Measurements from ENCODE around the gene TXNDC2.

TXNDC2 gene

DNA sequence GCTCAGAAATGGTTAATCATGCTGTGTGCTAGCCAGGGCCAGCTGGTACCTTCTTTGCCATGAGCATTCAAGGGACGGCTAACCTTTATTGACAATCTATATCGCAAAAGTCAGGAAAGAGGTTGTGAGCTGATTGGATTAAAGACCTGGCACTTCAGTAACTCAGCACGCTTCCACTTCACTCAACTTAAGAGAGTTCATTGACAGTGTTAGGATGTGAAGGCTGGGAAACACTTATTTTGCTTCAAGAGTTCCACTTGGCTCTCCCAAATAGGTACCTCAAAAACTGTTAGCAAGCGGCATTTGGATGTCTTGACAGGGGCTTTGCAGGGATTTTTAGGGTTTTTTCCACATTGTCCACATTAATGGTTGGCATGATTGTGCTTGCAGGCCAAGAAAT, 25.1 kb upstream of the TXNDC2 start:
- no peak for DNase-seq (ENCODE audit: low spot score)

- no peak for DNase-seq (ENCODE audit: low spot score)
Measured at GRCh38 chr18:9861157-9861556, 24.6 kb upstream of the TXNDC2 start.

DNA sequence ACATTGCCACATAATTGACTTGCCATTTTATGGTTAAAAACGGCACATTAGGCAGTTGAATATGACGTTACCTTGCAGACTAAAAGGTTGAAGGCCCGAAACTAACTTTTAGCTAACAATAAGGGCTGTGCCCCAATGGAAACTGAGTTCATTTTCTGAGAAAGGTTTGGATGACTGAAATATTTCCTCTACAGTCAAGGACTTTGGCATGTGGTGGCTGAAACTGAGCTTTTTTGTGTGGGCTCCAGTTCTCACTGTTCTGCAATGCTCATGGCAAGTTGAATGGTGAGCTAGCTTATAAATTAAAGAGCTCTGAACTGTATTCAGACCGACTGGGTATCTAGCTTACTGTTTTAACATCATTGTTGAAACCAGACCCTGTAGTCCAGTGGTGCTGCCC, 23.8 kb upstream of the TXNDC2 start:
- no peak for DNase-seq (ENCODE audit: low spot score)

DNA sequence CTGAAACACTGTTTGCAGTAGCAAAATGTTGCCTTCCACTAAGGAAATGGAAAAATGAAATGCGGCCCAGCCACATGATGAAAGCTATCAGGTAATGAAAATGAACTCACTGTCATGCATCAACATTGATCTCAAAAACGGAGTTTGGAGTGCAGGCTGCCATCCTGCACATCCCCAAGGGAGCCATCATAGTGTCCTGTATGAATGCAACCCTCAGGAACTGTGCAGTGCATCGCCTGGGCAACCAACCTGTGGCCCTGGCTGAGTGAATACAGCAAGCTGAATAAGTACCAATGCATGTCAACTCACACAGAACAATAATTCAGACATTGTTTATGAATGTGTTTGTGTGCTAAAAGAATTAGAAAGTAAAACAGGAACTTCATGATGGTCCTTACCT, 23.1 kb upstream of the TXNDC2 start:
- no peak for DNase-seq (ENCODE audit: low spot score)

GRCh38 chr18:9863282-9863681, 22.5 kb upstream of the TXNDC2 start:
- DNase-seq (ENCODE audit: low spot score) = no peak

DNA sequence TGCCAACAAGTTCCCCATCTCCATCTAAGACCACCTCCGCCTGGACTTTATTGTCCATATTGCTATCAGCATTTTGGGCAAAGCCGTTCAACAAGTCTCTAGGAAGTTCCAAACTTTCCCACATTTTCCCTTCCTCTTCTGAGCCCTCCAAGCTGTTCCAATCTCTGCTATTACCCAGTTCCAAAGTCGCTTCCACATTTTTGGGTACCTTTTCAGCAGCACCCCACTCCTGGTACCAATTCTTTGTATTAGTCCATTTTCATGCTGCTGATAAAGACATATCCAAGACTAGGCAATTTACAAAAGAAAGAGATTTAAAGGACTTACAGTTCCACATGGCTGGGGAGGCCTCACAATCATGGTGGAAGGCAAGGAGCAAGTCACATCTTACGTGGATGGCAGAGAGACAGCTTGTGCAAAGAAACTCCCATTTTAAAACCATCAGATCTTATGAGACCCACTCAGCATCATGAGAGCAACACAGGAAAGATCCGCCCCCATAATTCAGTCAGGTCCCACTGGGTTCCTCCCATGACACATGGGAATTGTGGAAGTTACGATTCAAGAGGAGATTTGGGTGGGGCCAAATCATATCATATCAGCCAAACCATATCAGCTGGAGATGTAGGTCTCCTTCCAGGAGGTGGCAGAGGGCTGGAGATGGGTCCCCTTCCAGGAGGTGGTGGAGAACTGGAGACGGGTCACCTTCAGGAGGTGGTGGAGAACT, 19.8 kb upstream of the TXNDC2 start:
- no peak for DNase-seq (ENCODE audit: low spot score)

- no peak for DNase-seq (ENCODE audit: low spot score)
Measured at GRCh38 chr18:9866627-9867026, 19.1 kb upstream of the TXNDC2 start.

DNA sequence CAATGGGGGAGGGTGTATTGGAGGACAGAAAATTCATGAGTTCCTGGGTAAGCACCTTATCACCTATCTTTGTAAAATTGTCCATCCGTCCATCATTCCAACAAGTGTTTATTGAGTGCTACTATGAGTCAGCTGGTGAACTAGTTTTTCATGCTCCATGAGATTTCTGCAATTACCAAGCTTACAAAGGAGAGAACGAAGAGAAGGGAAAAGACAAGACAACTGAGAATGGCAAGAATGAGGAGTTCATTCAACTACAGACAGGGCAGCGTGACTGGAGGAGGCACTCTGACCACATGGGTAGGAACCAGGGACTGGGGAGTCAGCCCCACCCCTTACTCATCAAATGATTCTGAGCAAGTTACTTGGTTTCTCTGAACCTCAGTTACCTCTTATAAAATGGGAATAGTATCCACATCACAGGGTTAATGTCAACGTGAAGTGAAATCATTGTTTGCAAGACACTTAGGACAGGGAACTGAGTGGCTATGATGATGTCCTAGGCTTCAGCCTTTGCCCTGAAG, 18.6 kb upstream of the TXNDC2 start:
- no peak for DNase-seq (ENCODE audit: low spot score)

DNA sequence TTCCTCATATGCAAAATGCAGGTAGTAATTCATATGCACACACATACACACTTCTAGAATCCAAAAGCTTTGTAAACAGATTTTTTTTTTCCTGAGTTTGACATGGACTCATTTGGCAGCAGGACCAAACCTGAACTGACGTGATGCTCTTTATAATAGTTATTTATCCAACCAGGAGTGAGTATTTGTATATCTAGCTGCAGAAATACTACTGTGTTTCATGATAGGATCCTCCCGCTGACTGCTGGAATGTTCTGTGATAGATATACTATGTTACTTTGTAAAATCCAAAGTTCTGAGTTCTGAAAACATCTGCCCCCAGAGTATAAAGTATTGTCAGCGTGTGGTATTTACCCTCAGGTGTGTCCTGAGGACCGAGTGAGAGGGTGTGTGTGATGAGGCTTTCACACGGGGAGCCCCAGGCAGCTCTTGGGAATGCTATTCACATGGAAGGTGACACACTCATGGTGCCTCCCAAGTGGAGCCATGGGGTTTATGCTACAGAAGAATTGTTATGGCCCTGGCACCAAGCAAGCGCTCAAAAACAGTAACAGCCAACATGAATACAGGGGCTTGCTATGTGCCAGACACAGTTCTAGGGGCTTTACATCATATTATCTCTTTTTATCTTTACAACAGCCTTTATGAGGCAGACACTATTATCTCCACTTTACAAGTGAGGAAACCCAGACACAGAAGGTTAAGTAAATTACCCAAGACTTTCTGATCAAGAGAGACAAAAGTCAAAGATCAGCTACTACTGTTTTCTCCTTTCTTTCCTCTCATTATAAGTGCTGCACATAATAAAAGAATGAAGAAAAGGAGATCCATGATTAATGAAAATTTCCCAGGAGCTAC, 16.7 kb upstream of the TXNDC2 start:
- no peak for DNase-seq (ENCODE audit: low spot score)

DNA sequence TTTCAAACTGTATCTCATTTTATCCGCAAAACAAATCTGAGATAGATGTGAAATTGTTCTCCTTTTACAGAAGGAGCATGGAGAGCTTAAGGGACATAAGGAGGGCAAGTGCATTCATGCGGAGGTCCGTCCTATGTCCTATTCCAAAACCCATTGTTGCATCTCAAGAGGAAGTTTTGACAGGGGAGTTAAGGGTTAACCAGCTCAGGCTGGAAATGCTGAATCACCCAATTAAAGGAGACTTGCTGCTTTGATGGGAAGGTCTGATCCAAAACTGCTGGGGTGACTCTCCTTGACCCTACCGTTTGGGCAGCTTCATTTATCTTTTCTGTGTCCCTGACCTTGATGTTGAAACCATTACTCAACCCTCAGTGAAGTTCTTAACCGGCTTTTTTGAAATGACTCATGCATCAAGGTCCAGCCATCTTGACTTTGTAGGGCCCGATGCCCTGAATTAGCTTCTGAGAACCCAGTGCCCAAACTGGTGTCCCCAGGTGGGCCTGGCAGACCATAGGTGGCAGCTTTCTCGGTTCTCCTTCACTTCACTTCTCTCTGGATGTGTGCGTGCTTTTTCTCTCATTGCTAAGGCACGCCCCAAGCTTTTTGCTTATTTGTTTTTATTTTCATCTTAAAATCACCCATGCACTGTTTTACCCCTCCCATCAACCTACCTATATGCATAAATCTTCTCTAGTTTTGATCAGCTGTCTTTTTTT, 15.9 kb upstream of the TXNDC2 start:
- peak; percentile 51 for DNase-seq (ENCODE audit: low spot score)

GRCh38 chr18:9870431-9871008, 15.3 kb upstream of the TXNDC2 start:
- DNase-seq (ENCODE audit: low spot score) = no peak

GRCh38 chr18:9871244-9871746, 14.5 kb upstream of the TXNDC2 start:
- no peak for DNase-seq (ENCODE audit: low spot score)

- no peak for DNase-seq (ENCODE audit: low spot score)
Measured at GRCh38 chr18:9872823-9873222, 12.9 kb upstream of the TXNDC2 start.

GRCh38 chr18:9874728-9875127, 11.0 kb upstream of the TXNDC2 start:
- DNase-seq (ENCODE audit: low spot score) = no peak

GRCh38 chr18:9876212-9876866, 9.4 kb upstream of the TXNDC2 start:
- DNase-seq (ENCODE audit: low spot score) = no peak

GRCh38 chr18:9876867-9877654, 8.7 kb upstream of the TXNDC2 start:
- DNase-seq (ENCODE audit: low spot score) = peak; percentile 52

GRCh38 chr18:9877655-9878014, 8.1 kb upstream of the TXNDC2 start:
- DNase-seq (ENCODE audit: low spot score) = no peak

- no peak for DNase-seq (ENCODE audit: low spot score)
Measured at GRCh38 chr18:9878095-9878494, 7.7 kb upstream of the TXNDC2 start.

DNA sequence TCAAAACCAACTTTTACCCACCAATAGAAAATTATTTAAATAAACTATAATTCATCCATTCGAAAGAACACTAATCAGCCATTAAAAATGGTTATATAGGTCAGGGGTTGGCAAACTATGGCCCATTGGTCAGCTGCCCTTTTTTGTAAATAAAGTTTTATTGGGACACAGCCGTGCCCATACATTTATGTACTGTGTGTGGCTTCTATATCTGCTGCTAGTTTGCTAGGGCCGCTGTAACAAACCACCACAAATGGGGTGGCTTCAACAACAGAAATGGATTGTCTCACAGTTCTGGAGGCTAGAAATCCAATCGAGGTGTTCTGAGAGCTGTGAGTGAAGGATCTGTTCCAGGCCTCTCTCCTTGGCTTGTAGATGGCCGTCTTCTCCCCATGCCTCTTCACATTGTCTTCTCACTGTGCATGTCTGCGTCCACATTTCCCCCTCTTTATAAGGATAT, 7.0 kb upstream of the TXNDC2 start:
- DNase-seq (ENCODE audit: low spot score) = no peak

- DNase-seq (ENCODE audit: low spot score) = no peak
Measured at GRCh38 chr18:9884090-9884489, 1.7 kb upstream of the TXNDC2 start.

Measured in GM03348 (cell line).